Kidney (tissue), 14 donors: Measurements from ENCODE around the gene UBE3B. TPM values are rescaled to one million over a fixed set of nuclear protein-coding genes. Genes with fewer than 3 reads are reported as not detected.

Source experiments
- DNase-seq, 5 donors: peaks; one replicate each; pipeline ENCODE4 v3.0.0-alpha.2; 2013 to 2020
- FAIRE-seq: peaks from 2 replicates; lab custom pipeline; 2012; peaks lifted over from hg19 to GRCh38; lab: Jason Lieb, UNC
- H3K27ac ChIP-seq, 2 donors: one replicate each; pipeline ENCODE4 v1.7.0; 2013; ENCODE audit warnings: low read depth in 2 of 2, low read length in 2 of 2, inconsistent platforms in 1 of 2
- H3K27me3 ChIP-seq: one replicate; pipeline ENCODE4 v1.7.1; 2013; ENCODE audit warnings: low read length, inconsistent platforms; ENCODE audit not compliant: control insufficient read depth, insufficient read depth
- H3K36me3 ChIP-seq, 3 donors: one replicate each; pipeline versions ENCODE4 v1.7.0 to v1.7.1; 2013; ENCODE audit warnings: low read length in 3 of 3, control low read depth in 1 of 3, inconsistent platforms in 1 of 3; ENCODE audit not compliant: insufficient read depth in 3 of 3, control insufficient read depth in 2 of 3
- H3K4me1 ChIP-seq, 3 donors: one replicate each; pipeline versions ENCODE4 v1.7.0 to v1.7.1; 2013; ENCODE audit warnings: low read length in 3 of 3, inconsistent platforms in 1 of 3, low read depth in 1 of 3; ENCODE audit not compliant: control insufficient read depth in 2 of 3, insufficient read depth in 2 of 3
- H3K4me3 ChIP-seq, 3 donors: one replicate each; pipeline versions ENCODE4 v1.7.0 to v1.8.1; 2013; ENCODE audit warnings: low read length in 3 of 3, control low read depth in 1 of 3, inconsistent platforms in 1 of 3
- H3K9ac ChIP-seq, 3 donors: one replicate each; pipeline versions ENCODE4 v1.7.0 to v1.7.1; 2013; ENCODE audit warnings: low read length in 3 of 3, control low read depth in 1 of 3, inconsistent platforms in 1 of 3
- H3K9me3 ChIP-seq, 3 donors: one replicate each; pipeline versions ENCODE4 v1.7.0 to v1.7.1; 2013; ENCODE audit warnings: low read length in 3 of 3, control low read depth in 1 of 3, inconsistent platforms in 1 of 3; ENCODE audit not compliant: control insufficient read depth in 2 of 3, insufficient read depth in 1 of 3
- CTCF ChIP-seq: IDR thresholded peaks from 3 replicates; pipeline ENCODE4 v1.5.1; 2012; ENCODE audit warnings: mild to moderate bottlenecking, moderate library complexity, borderline replicate concordance; ENCODE audit not compliant: insufficient read depth; ENCODE audit errors: extremely low read depth
- intact Hi-C: fragments of 100-400 bp; cut with DNase I; formaldehyde crosslinking; loops from one replicate; pipeline ENCODE4 v1.11.1; 2022
- polyA plus RNA-seq: library from polyadenylated mRNA; stranded (reverse); fragments of 350-450 nt; fragmentation: Illumina TruSeq; extraction: RNeasy Lipid Tissue Mini Kit (QIAGEN cat#74804); gene quantifications from one replicate; pipeline ENCODE4 v1.2.3, GENCODE V29; 2014; ENCODE audit warnings: low read depth, low replicate concordance; ENCODE audit not compliant: insufficient read depth
- total RNA-seq: library from RNA; stranded (reverse); fragmentation: NEBNext Ultra II Directional; extraction: Animal tissue kit (Norgen Biotek cat#: 25700); gene quantifications from one replicate; pipeline ENCODE4 v1.2.1, GENCODE V29; 2021
- donor health status: control.
- donor health status: control.
- donor health status: control.
- donor health status: control.
- donor health status: control.
- donor health status: DM: yes; HTN: yes; CAD: no.
- donor health status: Normal renal cell carcinoma (clear cell type).

The UBE3B gene
- total and polyA plus RNA-seq, 2 donors from 2014 or later, result 13.9 to 44.3 TPM

GRCh38 chr12:109557805-109558204 is 80.4 kb downstream of the UBE3B start:
- no peak for DNase-seq
- no peaks in the 10 kb centered on the region for H3K27me3 ChIP-seq
- no peak for FAIRE-seq
- intact Hi-C loops, result no loop called here
- no peak overlapping the region for H3K4me3 ChIP-seq
- no peak for TF ChIP-seq CTCF
- peaks cover 0 to 11% (median 5%) of the 10 kb centered on the region in 3 donors for H3K4me1 ChIP-seq
- H3K36me3 ChIP-seq, result peaks cover 0 to 8% (median 0%) of the 10 kb centered on the region in 3 donors
- no peak overlapping the region for H3K9ac ChIP-seq
- H3K9me3 ChIP-seq, result no peaks in the 10 kb centered on the region
- H3K27ac ChIP-seq, result no peak overlapping the region

GRCh38 chr12:109558374-109559199 is 81.2 kb downstream of the UBE3B start:
- no peak for DNase-seq
- no peak for FAIRE-seq
- Histone ChIP-seq H3K36me3 (peaks cover 0 to 14% (median 0%) of the 10 kb centered on the region in 3 donors), H3K9ac (no peak overlapping the region), H3K27me3 (no peaks in the 10 kb centered on the region), H3K27ac (no peak overlapping the region), H3K4me3 (no peak overlapping the region), H3K4me1 (peaks cover 0 to 6% (median 5%) of the 10 kb centered on the region in 3 donors), H3K9me3 (no peaks in the 10 kb centered on the region)
- TF ChIP-seq CTCF, result no peak
- intact Hi-C loops, result no loop called here

GRCh38 chr12:109559200-109559505 is 81.7 kb downstream of the UBE3B start:
- no peak for TF ChIP-seq CTCF
- intact Hi-C loops, result no loop called here
- DNase-seq (no peak), FAIRE-seq (no peak)
- Histone ChIP-seq H3K9me3 (no peaks in the 10 kb centered on the region), H3K27ac (no peak overlapping the region), H3K4me1 (peaks cover 0 to 3% (median 2%) of the 10 kb centered on the region in 3 donors), H3K4me3 (no peak overlapping the region), H3K36me3 (peaks cover 0 to 20% (median 0%) of the 10 kb centered on the region in 3 donors), H3K27me3 (no peaks in the 10 kb centered on the region), H3K9ac (no peak overlapping the region)
